Measurements from ENCODE around the gene SERPINB6.
A peak's percentile ranks its signal among the peaks of the same experiment; 100 is the strongest.

The SERPINB6 gene

GRCh38 chr6:2899596-2899995, 71.8 kb downstream of the SERPINB6 start:
- peak overlapping the region; percentile 99 for H3K27ac Mint-ChIP-seq (ENCODE audit: low read depth)
- peak overlapping the region; percentile 99 for H3K4me3 Mint-ChIP-seq
- no peaks in the 10 kb centered on the region for H3K9me3 Mint-ChIP-seq
- peaks cover 79% of the 10 kb centered on the region for H3K36me3 Mint-ChIP-seq (ENCODE audit: insufficient read depth)
- peaks cover 61% of the 10 kb centered on the region for H3K4me1 Mint-ChIP-seq
- no peak for ATAC-seq (replicated peaks; ENCODE audit: extremely low read depth, poor library complexity, severe bottlenecking)
- H3K27me3 Mint-ChIP-seq = no peaks in the 10 kb centered on the region
- no peak for DNase-seq (ENCODE audit: low spot score in 2 of 2)

Data from central memory CD8-positive, alpha-beta T cell (primary cell).